GM12878 (cell line): ENCODE measurements around the gene SUPT3H. TPM values are rescaled to one million over a fixed set of nuclear protein-coding genes. Genes with fewer than 3 reads are reported as not detected.

Source experiments
- BCL3 ChIP-seq: IDR thresholded peaks from 2 replicates; pipeline ENCODE4 v1.6.1; 2011; ENCODE audit warnings: borderline replicate concordance, low read depth, mild to moderate bottlenecking, moderate library complexity, low read length; ENCODE audit not compliant: insufficient read depth, poor library complexity, severe bottlenecking
- CTCF ChIP-seq, 3 experiments: IDR thresholded peaks in 2 of 3; conservative IDR thresholded peaks in 1 of 3; 2 replicates each; pipeline ENCODE4 v1.5.1; 2011; ENCODE audit warnings: low read depth in 3 of 3, low read length in 3 of 3, mild to moderate bottlenecking in 3 of 3, control low read depth in 2 of 3, moderate library complexity in 2 of 3, inconsistent platforms in 1 of 3, mixed read lengths in 1 of 3; ENCODE audit not compliant: control insufficient read depth in 2 of 3, insufficient read depth in 1 of 3; ENCODE audit errors: extremely low read depth in 1 of 3
- E4F1 ChIP-seq: fragments of 450-650 bp; IDR thresholded peaks from 2 replicates; pipeline ENCODE4 v1.6.1; 2018; ENCODE audit warnings: borderline replicate concordance, mild to moderate bottlenecking; ENCODE audit not compliant: partially characterized antibody
- EGR1 ChIP-seq, 2 experiments: IDR thresholded peaks; 1 replicate in 1 of 2; 2 replicates in 1 of 2; pipeline ENCODE4 v1.6.1; 2011 to 2012; ENCODE audit warnings: low read depth in 2 of 2, low read length in 2 of 2, borderline replicate concordance in 1 of 2, mild to moderate bottlenecking in 1 of 2, moderate library complexity in 1 of 2
- NR2F1 ChIP-seq: fragments of 450-650 bp; conservative IDR thresholded peaks from 2 replicates; pipeline ENCODE4 v1.6.1; 2017; ENCODE audit warnings: mild to moderate bottlenecking
- NRF1 ChIP-seq: conservative IDR thresholded peaks from 2 replicates; pipeline ENCODE4 v1.6.1; 2011; ENCODE audit warnings: mild to moderate bottlenecking, low read depth, low read length, improper control_type of control experiment
- RELA ChIP-seq: fragments of 450-650 bp; IDR thresholded peaks from 2 replicates; pipeline ENCODE4 v1.8.0; 2014; ENCODE audit warnings: borderline replicate concordance; ENCODE audit not compliant: partially characterized antibody
- RELB ChIP-seq: fragments of 450-650 bp; IDR thresholded peaks from 2 replicates; pipeline ENCODE4 v1.6.1; 2017; ENCODE audit warnings: low read depth, mild to moderate bottlenecking, moderate library complexity
- SMARCA5 ChIP-seq: fragments of 450-650 bp; IDR thresholded peaks from 2 replicates; pipeline ENCODE4 v1.6.1; 2017; ENCODE audit warnings: mild to moderate bottlenecking
- TARDBP ChIP-seq: IDR thresholded peaks from 2 replicates; pipeline ENCODE4 v1.6.1; 2016; ENCODE audit warnings: borderline replicate concordance
- polyA plus RNA-seq, 11 experiments: library from polyadenylated mRNA; depleted of rRNA in 4 of 11; unstranded in 6 of 11; stranded (reverse) in 5 of 11; fragments of >200 nt; fragmentation: Nextera tagmentation in 4 of 11; fragmentation: Illumina TruSeq in 1 of 11; extraction: Ambion mirVana in 4 of 11; extraction: Trizol in 1 of 11; gene quantifications; 1 replicate in 1 of 11; 2 replicates in 10 of 11; pipeline versions ENCODE4 v1.2.1 to v1.2.3, GENCODE V29; 2011 to 2016; ENCODE audit warnings: inconsistent platforms in 2 of 11, missing spikeins in 2 of 11, low read depth in 1 of 11
- total RNA-seq, 4 experiments: library from RNA; depleted of rRNA in 3 of 4; stranded (reverse); fragments of >200 nt in 3 of 4; fragmentation: Illumina TruSeq in 1 of 4; extraction: Trizol in 1 of 4; gene quantifications; 2 replicates each; pipeline versions ENCODE4 v1.2.1 to v1.2.3, GENCODE V29; 2013 to 2021

Gene SUPT3H
- total and polyA plus RNA-seq, 10 of the 15 experiments (the other 5 are each of a cell fraction or from before 2014, with no cell fraction given) = 0.51 to 3.7 (median 2.0) TPM

GRCh38 chr6:45105170-45105820, 272.4 kb downstream of the SUPT3H start (continued):
- no peak for TF ChIP-seq E4F1
- no peak for TF ChIP-seq TARDBP
- TF ChIP-seq BCL3 = no peak
- TF ChIP-seq CTCF (IDR thresholded peaks at IDR 0.05 in 2 of 3, conservative IDR thresholded peaks at IDR 0.05 in 1 of 3; ENCODE audit: control insufficient read depth in 2 of 3, extremely low read depth in 1 of 3, insufficient read depth in 1 of 3, low read depth in 3 of 3, low read length in 3 of 3) = no peak
- no peak for TF ChIP-seq EGR1 (IDR thresholded peaks at IDR 0.05; ENCODE audit: borderline replicate concordance in 1 of 2, low read depth in 2 of 2, low read length in 2 of 2)
- TF ChIP-seq RELA = no peak
- no peak for TF ChIP-seq RELB
- no peak for TF ChIP-seq SMARCA5
- TF ChIP-seq NR2F1 = no peak
- TF ChIP-seq NRF1 = no peak
